HL-60 (cell line): ENCODE data around the gene CLNK.

ENCODE experiments used
- DNase-seq, 2 experiments: peaks; one replicate each; pipeline ENCODE4 v3.0.0-alpha.2; 2010 to 2020; ENCODE audit warnings: low read depth in 1 of 2, low spot score in 1 of 2
- H3K27ac ChIP-seq: fragments of 250-450 bp; sonication (Bioruptor Pico); replicated peaks from 2 replicates; pipeline ENCODE4 v1.5.1; 2020; ENCODE audit warnings: mild to moderate bottlenecking, moderate library complexity
- H3K27me3 ChIP-seq: fragments of 250-450 bp; sonication (Bioruptor Pico); 2 replicates; pipeline ENCODE4 v1.5.1; 2021; ENCODE audit warnings: mild to moderate bottlenecking, moderate library complexity; ENCODE audit not compliant: insufficient read depth, poor library complexity, severe bottlenecking
- H3K4me3 ChIP-seq: replicated peaks from 2 replicates; pipeline ENCODE4 v1.5.1; 2011; ENCODE audit warnings: mild to moderate bottlenecking, control low read depth, low read length; ENCODE audit not compliant: insufficient read depth
- GABPA ChIP-seq: IDR thresholded peaks from 2 replicates; pipeline ENCODE4 v1.6.1; 2012; ENCODE audit warnings: low read depth
- POLR2AphosphoS5 ChIP-seq: IDR thresholded peaks from 2 replicates; pipeline ENCODE4 v1.6.1; 2012; ENCODE audit warnings: low read depth
- SPI1 ChIP-seq: IDR thresholded peaks from 2 replicates; pipeline ENCODE4 v1.6.1; 2012; ENCODE audit warnings: low read depth, mild to moderate bottlenecking, borderline replicate concordance
- TF ChIP-seq, protein P1 (sequence below): IDR thresholded peaks from 2 replicates; pipeline ENCODE4 v1.6.1; 2012; ENCODE audit warnings: low read depth; ENCODE audit not compliant: insufficient replicate concordance
- TF ChIP-seq, protein P2 (sequence below): IDR thresholded peaks from one replicate; pipeline ENCODE4 v1.5.1; 2011; ENCODE audit warnings: low read length, control low read depth, inconsistent platforms; ENCODE audit not compliant: insufficient read depth

Gene CLNK

GRCh38 chr4:10667701-10668326 is 16.8 kb downstream of the CLNK start:
- DNase-seq = no peak
- Histone ChIP-seq H3K27ac (no peak overlapping the region), H3K4me3 (no peak overlapping the region), H3K27me3 (no peaks in the 10 kb centered on the region)
- no peak for TF ChIP-seq GABPA
- TF ChIP-seq SPI1 = no peak

GRCh38 chr4:10666616-10667015 is 18.0 kb downstream of the CLNK start:
- no peak for TF ChIP-seq POLR2AphosphoS5
- TF ChIP-seq GABPA = no peak
- TF ChIP-seq, protein P1, sequence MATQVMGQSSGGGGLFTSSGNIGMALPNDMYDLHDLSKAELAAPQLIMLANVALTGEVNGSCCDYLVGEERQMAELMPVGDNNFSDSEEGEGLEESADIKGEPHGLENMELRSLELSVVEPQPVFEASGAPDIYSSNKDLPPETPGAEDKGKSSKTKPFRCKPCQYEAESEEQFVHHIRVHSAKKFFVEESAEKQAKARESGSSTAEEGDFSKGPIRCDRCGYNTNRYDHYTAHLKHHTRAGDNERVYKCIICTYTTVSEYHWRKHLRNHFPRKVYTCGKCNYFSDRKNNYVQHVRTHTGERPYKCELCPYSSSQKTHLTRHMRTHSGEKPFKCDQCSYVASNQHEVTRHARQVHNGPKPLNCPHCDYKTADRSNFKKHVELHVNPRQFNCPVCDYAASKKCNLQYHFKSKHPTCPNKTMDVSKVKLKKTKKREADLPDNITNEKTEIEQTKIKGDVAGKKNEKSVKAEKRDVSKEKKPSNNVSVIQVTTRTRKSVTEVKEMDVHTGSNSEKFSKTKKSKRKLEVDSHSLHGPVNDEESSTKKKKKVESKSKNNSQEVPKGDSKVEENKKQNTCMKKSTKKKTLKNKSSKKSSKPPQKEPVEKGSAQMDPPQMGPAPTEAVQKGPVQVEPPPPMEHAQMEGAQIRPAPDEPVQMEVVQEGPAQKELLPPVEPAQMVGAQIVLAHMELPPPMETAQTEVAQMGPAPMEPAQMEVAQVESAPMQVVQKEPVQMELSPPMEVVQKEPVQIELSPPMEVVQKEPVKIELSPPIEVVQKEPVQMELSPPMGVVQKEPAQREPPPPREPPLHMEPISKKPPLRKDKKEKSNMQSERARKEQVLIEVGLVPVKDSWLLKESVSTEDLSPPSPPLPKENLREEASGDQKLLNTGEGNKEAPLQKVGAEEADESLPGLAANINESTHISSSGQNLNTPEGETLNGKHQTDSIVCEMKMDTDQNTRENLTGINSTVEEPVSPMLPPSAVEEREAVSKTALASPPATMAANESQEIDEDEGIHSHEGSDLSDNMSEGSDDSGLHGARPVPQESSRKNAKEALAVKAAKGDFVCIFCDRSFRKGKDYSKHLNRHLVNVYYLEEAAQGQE = no peak
- TF ChIP-seq SPI1 = no peak
- TF ChIP-seq, protein P2, sequence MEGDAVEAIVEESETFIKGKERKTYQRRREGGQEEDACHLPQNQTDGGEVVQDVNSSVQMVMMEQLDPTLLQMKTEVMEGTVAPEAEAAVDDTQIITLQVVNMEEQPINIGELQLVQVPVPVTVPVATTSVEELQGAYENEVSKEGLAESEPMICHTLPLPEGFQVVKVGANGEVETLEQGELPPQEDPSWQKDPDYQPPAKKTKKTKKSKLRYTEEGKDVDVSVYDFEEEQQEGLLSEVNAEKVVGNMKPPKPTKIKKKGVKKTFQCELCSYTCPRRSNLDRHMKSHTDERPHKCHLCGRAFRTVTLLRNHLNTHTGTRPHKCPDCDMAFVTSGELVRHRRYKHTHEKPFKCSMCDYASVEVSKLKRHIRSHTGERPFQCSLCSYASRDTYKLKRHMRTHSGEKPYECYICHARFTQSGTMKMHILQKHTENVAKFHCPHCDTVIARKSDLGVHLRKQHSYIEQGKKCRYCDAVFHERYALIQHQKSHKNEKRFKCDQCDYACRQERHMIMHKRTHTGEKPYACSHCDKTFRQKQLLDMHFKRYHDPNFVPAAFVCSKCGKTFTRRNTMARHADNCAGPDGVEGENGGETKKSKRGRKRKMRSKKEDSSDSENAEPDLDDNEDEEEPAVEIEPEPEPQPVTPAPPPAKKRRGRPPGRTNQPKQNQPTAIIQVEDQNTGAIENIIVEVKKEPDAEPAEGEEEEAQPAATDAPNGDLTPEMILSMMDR = no peak
- H3K4me3 ChIP-seq = no peak overlapping the region
- DNase-seq = no peak
- no peak overlapping the region for H3K27ac ChIP-seq
- H3K27me3 ChIP-seq = no peaks in the 10 kb centered on the region

DNA sequence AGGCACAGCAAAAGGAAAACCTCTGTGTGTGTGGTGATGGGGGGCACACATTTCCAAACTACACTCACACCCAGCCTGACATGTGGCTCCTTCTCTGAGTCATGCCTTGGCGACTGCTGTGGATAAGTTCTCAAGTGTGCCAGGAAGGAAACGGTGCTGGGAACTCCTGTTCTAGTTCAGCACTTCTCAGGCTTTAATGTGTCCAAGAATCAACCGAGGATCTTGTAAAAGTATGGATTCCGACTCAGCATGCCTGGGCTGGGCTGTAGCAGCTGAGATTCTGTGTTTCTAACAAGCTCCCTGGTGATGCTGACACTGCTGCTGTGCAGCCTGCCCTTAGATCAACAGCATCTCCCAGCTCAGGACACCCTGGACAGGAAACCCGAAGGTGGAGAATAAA is 20.2 kb downstream of the CLNK start:
- no peak for DNase-seq
- TF ChIP-seq, protein P2 = no peak
- TF ChIP-seq SPI1 (no peak), GABPA (no peak), POLR2AphosphoS5 (no peak)
- TF ChIP-seq, protein P1 = no peak
- Histone ChIP-seq H3K27me3 (no peaks in the 10 kb centered on the region), H3K27ac (no peak overlapping the region), H3K4me3 (no peak overlapping the region)

- H3K27ac ChIP-seq = no peak overlapping the region
- no peaks in the 10 kb centered on the region for H3K27me3 ChIP-seq
- DNase-seq = no peak
- no peak overlapping the region for H3K4me3 ChIP-seq
- TF ChIP-seq, protein P2 = no peak
- TF ChIP-seq, protein P1 = no peak
- no peak for TF ChIP-seq GABPA
- TF ChIP-seq POLR2AphosphoS5 = no peak
- no peak for TF ChIP-seq SPI1
Observed at GRCh38 chr4:10662937-10663336, 21.6 kb downstream of the CLNK start.
